ENCODE data around the gene MARS1.

DNA sequence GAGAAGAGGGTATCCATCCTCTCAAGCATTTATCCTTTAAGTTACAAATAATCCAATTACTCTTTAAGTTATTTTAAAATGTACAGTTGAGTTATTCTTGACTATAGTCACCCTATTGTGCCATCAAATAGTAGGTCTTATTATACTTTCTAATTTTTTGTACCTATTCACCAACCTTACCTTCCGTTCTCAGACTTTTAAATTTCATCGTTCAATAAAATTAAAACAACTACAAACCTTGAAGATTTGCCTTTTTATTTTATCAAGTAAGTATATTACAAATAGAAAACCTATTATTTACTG, 60.1 kb downstream of the MARS1 start:
- TF ChIP-seq CTCF (IDR thresholded peaks at IDR 0.05) (no peak), POLR2AphosphoS5 (IDR thresholded peaks at IDR 0.05) (no peak)

Data from stomach (tissue), 4 donors.